Mucosa of rectum (tissue), 2 donors: ENCODE measurements around the gene PRICKLE2.

ENCODE experiments used
- H3K27ac ChIP-seq, 2 donors: one replicate each; pipeline ENCODE4 v1.7.0; 2013; ENCODE audit warnings: inconsistent platforms in 2 of 2, low read depth in 2 of 2, low read length in 2 of 2
- H3K27me3 ChIP-seq, 2 donors: one replicate each; pipeline ENCODE4 v1.7.0; 2013; ENCODE audit warnings: low read length in 2 of 2; ENCODE audit not compliant: control insufficient read depth in 2 of 2, insufficient read depth in 2 of 2
- H3K36me3 ChIP-seq, 2 donors: one replicate each; pipeline ENCODE4 v1.7.0; 2013; ENCODE audit warnings: low read length in 2 of 2; ENCODE audit not compliant: control insufficient read depth in 2 of 2, insufficient read depth in 2 of 2
- H3K4me1 ChIP-seq, 2 donors: one replicate each; pipeline ENCODE4 v1.7.0; 2013; ENCODE audit warnings: low read length in 2 of 2, mild to moderate bottlenecking in 1 of 2; ENCODE audit not compliant: control insufficient read depth in 2 of 2, insufficient read depth in 2 of 2
- H3K4me3 ChIP-seq, 2 donors: one replicate each; pipeline ENCODE4 v1.7.0; 2013; ENCODE audit warnings: low read length in 2 of 2
- H3K9ac ChIP-seq, 2 donors: one replicate each; pipeline ENCODE4 v1.7.0; 2013; ENCODE audit warnings: low read length in 2 of 2, low read depth in 1 of 2, mild to moderate bottlenecking in 1 of 2
- H3K9me3 ChIP-seq, 2 donors: one replicate each; pipeline ENCODE4 v1.7.0; 2013; ENCODE audit warnings: low read length in 2 of 2; ENCODE audit not compliant: control insufficient read depth in 2 of 2
- donor health status: healthy.
- donor health status: Normal muscosa, but diverticular disease.

PRICKLE2 gene

GRCh38 chr3:64235605-64236004 is 10.3 kb upstream of the PRICKLE2 start:
- Histone ChIP-seq H3K9me3 (no peaks in the 10 kb centered on the region), H3K9ac (no peak overlapping the region), H3K27ac (no peak overlapping the region), H3K27me3 (no peaks in the 10 kb centered on the region), H3K36me3 (no peaks in the 10 kb centered on the region), H3K4me3 (no peak overlapping the region), H3K4me1 (no peaks in the 10 kb centered on the region)

- H3K9me3 ChIP-seq, result no peaks in the 10 kb centered on the region
- H3K27me3 ChIP-seq, result no peaks in the 10 kb centered on the region
- no peaks in the 10 kb centered on the region for H3K4me1 ChIP-seq
- no peak overlapping the region for H3K9ac ChIP-seq
- H3K4me3 ChIP-seq, result no peak overlapping the region
- no peak overlapping the region for H3K27ac ChIP-seq
- no peaks in the 10 kb centered on the region for H3K36me3 ChIP-seq
Measured at GRCh38 chr3:64234571-64234970, 9.3 kb upstream of the PRICKLE2 start.

DNA sequence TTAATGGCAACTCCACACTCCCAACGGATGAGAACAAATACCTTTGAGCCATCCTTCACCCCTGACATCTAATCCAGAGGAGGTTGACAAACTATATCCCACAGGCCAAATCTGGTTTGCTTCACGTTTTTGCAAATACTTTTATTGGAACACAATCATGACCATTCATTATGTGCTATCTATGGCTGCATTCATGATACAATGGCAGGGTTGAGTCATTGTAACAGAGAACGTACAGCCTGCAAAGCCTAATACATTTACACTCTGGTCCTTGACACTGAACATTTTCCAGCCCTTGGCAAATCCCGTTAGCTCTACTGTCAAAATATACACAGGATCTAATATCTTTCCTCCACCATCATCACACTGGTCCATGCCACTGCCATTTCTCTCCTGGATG is 7.6 kb upstream of the PRICKLE2 start:
- Histone ChIP-seq H3K4me1 (no peaks in the 10 kb centered on the region), H3K27me3 (no peaks in the 10 kb centered on the region), H3K4me3 (no peak overlapping the region), H3K9ac (no peak overlapping the region), H3K36me3 (no peaks in the 10 kb centered on the region), H3K9me3 (no peaks in the 10 kb centered on the region), H3K27ac (no peak overlapping the region)

- no peaks in the 10 kb centered on the region for H3K9me3 ChIP-seq
- H3K27ac ChIP-seq, result no peak overlapping the region
- no peak overlapping the region for H3K9ac ChIP-seq
- no peak overlapping the region for H3K4me3 ChIP-seq
- H3K4me1 ChIP-seq, result peaks cover 0 to under 1% of the 10 kb centered on the region in 2 donors
- H3K27me3 ChIP-seq, result no peaks in the 10 kb centered on the region
- no peaks in the 10 kb centered on the region for H3K36me3 ChIP-seq
Measured at GRCh38 chr3:64229903-64230302, 4.6 kb upstream of the PRICKLE2 start.

DNA sequence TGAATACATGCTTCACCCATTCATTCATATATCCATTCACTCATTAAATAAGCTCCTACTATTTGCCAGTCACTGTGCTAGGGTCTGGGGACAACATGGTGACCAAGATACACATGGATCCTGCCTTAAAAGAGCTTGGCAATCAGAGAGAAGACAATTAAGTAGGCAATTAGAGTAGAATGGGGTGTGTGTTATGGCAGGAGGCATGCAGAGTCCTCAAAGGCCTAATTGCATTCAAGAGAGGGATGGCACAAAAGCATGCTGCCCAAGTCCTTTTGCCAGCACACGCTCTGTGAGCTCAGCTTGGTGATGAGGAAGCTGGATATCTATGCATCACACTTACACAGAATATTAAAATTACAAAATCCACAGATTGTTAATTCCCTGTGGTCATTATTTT is 2.8 kb upstream of the PRICKLE2 start:
- Histone ChIP-seq H3K27me3 (no peaks in the 10 kb centered on the region), H3K4me3 (no peak overlapping the region), H3K9me3 (no peaks in the 10 kb centered on the region), H3K9ac (no peak overlapping the region), H3K4me1 (peaks cover 0 to 2% of the 10 kb centered on the region in 2 donors), H3K27ac (no peak overlapping the region), H3K36me3 (no peaks in the 10 kb centered on the region)

DNA sequence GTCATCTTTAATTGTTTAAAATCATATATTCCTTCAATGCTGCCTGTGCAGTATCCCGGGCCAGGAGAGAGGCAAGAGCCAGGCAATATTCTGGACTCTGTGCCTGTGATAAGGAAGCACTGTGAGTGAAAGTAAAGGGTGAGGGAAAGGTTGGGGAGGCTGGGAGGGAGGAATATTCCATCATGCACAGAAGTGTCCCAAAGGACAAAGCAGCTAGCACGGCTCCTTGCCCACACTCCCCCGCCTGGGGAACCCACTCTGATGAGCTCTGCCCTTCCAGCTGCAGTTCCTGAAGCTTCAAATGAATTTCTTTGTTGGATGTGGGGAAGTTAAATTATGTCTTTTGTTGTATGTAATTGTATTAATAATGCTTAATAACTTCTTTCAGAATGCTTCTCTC is 1.5 kb upstream of the PRICKLE2 start:
- Histone ChIP-seq H3K9ac (no peak overlapping the region), H3K9me3 (no peaks in the 10 kb centered on the region), H3K27ac (no peak overlapping the region), H3K27me3 (no peaks in the 10 kb centered on the region), H3K4me3 (no peak overlapping the region), H3K4me1 (peaks cover 0 to 2% of the 10 kb centered on the region in 2 donors), H3K36me3 (no peaks in the 10 kb centered on the region)

GRCh38 chr3:64225695-64226499 is 631 bp upstream of the PRICKLE2 start:
- H3K4me3 ChIP-seq, result peak overlapping the region in 1 of 2 donors; percentile 2
- H3K9me3 ChIP-seq, result no peaks in the 10 kb centered on the region
- H3K36me3 ChIP-seq, result no peaks in the 10 kb centered on the region
- peak overlapping the region; percentile 13 to 52 for H3K27ac ChIP-seq
- H3K9ac ChIP-seq, result no peak overlapping the region
- peaks cover 2% of the 10 kb centered on the region in 2 donors for H3K4me1 ChIP-seq
- no peaks in the 10 kb centered on the region for H3K27me3 ChIP-seq

DNA sequence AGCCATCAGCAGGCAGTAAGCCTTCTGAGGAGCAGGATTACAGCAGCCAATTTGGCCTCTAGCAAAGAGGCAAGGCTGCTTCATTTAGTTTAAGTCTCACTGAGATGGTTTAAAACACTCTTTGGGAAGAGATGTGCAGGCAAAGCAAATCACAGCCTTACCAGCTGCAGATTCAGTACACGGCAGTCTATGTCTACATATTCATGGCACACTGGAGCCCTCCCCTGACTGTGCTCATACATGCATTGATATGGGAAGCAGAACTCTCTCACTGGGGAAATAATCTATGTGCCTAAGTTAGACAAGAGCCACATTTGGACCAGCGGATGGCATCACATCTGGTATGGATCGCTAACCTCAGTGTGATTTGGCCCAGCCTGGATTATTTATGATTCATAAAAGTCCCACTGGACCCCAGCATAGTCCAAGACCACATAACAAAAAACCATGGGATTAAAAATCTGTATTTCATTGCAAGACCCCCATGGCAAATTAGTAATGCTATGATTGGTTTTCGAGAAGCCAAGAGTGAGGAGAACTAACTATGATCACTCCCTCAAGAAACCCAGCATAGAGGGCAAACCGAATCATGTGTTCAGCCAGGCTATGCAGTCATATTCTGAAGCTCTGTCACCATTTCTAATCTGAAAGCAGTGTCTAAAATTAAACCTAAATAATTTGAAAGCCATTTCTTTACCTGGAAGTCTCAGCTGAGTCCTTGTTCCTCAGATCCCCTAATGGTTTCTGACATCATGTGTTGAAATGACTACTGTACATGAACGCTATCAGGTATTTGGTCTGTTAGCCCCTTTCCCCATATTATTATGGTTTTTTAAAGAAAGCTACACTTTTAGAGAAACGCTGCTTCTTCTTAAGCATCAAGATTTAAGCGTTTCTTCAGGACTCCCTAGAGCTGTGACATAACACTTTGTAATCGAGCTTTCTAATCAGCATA is 1.2 kb downstream of the PRICKLE2 start:
- H3K27ac ChIP-seq, result peak overlapping the region in 1 of 2 donors; percentile 64
- H3K9me3 ChIP-seq, result no peaks in the 10 kb centered on the region
- H3K9ac ChIP-seq, result no peak overlapping the region
- no peaks in the 10 kb centered on the region for H3K36me3 ChIP-seq
- peak overlapping the region in 1 of 2 donors; percentile 55 for H3K4me3 ChIP-seq
- H3K4me1 ChIP-seq, result peaks cover 2 to 7% of the 10 kb centered on the region in 2 donors
- no peaks in the 10 kb centered on the region for H3K27me3 ChIP-seq

GRCh38 chr3:64222501-64223111 is 2.7 kb downstream of the PRICKLE2 start:
- Histone ChIP-seq H3K36me3 (no peaks in the 10 kb centered on the region), H3K9me3 (no peaks in the 10 kb centered on the region), H3K27ac (no peak overlapping the region), H3K9ac (no peak overlapping the region), H3K27me3 (no peaks in the 10 kb centered on the region), H3K4me3 (no peak overlapping the region), H3K4me1 (peaks cover 2 to 7% of the 10 kb centered on the region in 2 donors)
